Endothelial cell of umbilical vein (primary cell): Measurements from ENCODE around the gene KANSL1.

ENCODE experiments used
- EZH2 ChIP-seq: IDR thresholded peaks from 2 replicates; pipeline ENCODE4 v1.6.1; 2012; ENCODE audit warnings: borderline replicate concordance, low read depth, mild to moderate bottlenecking, moderate library complexity, low read length, inconsistent platforms; ENCODE audit not compliant: severe bottlenecking
- FOS ChIP-seq: IDR thresholded peaks from 2 replicates; pipeline ENCODE4 v1.6.1; 2011; ENCODE audit warnings: mild to moderate bottlenecking, low read length, moderate library complexity, borderline replicate concordance; ENCODE audit not compliant: insufficient read depth
- JUN ChIP-seq: IDR thresholded peaks from 2 replicates; pipeline ENCODE4 v1.6.1; 2011; ENCODE audit warnings: borderline replicate concordance, low read depth; ENCODE audit not compliant: insufficient read length, insufficient read depth
- MAX ChIP-seq: IDR thresholded peaks from 2 replicates; pipeline ENCODE4 v1.6.1; 2011; ENCODE audit not compliant: insufficient read depth, insufficient read length
- POLR2A ChIP-seq: IDR thresholded peaks from 2 replicates; pipeline ENCODE4 v1.6.1; 2012; ENCODE audit warnings: low read depth, mild to moderate bottlenecking, control low read depth, low read length
- POLR2AphosphoS5 ChIP-seq: IDR thresholded peaks from 2 replicates; pipeline ENCODE4 v1.6.1; 2012; ENCODE audit warnings: low read depth, mild to moderate bottlenecking, control low read depth, low read length, moderate library complexity; ENCODE audit not compliant: insufficient read depth
- TF ChIP-seq, protein P1 (sequence below), 2 donors: IDR thresholded peaks; 1 replicate in 1 of 2; 2 replicates in 1 of 2; pipeline ENCODE4 v1.5.1; 2011; ENCODE audit warnings: low read length in 2 of 2, mild to moderate bottlenecking in 2 of 2, moderate library complexity in 2 of 2, control low read depth in 1 of 2, inconsistent platforms in 1 of 2, low read depth in 1 of 2; ENCODE audit not compliant: insufficient read depth in 1 of 2; ENCODE audit errors: extremely low read depth in 1 of 2

GRCh38 chr17:46110219-46110618 lies 83.0 kb downstream of the KANSL1 start:
- TF ChIP-seq JUN (no peak), POLR2AphosphoS5 (no peak), POLR2A (no peak), FOS (no peak), EZH2 (no peak), MAX (no peak)
- TF ChIP-seq, protein P1, sequence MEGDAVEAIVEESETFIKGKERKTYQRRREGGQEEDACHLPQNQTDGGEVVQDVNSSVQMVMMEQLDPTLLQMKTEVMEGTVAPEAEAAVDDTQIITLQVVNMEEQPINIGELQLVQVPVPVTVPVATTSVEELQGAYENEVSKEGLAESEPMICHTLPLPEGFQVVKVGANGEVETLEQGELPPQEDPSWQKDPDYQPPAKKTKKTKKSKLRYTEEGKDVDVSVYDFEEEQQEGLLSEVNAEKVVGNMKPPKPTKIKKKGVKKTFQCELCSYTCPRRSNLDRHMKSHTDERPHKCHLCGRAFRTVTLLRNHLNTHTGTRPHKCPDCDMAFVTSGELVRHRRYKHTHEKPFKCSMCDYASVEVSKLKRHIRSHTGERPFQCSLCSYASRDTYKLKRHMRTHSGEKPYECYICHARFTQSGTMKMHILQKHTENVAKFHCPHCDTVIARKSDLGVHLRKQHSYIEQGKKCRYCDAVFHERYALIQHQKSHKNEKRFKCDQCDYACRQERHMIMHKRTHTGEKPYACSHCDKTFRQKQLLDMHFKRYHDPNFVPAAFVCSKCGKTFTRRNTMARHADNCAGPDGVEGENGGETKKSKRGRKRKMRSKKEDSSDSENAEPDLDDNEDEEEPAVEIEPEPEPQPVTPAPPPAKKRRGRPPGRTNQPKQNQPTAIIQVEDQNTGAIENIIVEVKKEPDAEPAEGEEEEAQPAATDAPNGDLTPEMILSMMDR (IDR thresholded peaks at IDR 0.05; ENCODE audit: extremely low read depth in 1 of 2, insufficient read depth in 1 of 2, low read depth in 1 of 2, low read length in 2 of 2), result no peak
